Kidney (tissue), 14 donors: ENCODE data around the gene TXN. TPM values are rescaled to one million over a fixed set of nuclear protein-coding genes. Genes with fewer than 3 reads are reported as not detected.
"Not testable (repeated sequence)": the region's sequence is repeated elsewhere in the genome, so short reads cannot be mapped to it uniquely, and the experiment has no call there.

ENCODE experiments used
- DNase-seq, 5 donors: peaks; one replicate each; pipeline ENCODE4 v3.0.0-alpha.2; 2013 to 2020
- FAIRE-seq: peaks from 2 replicates; lab custom pipeline; 2012; peaks lifted over from hg19 to GRCh38; lab: Jason Lieb, UNC
- H3K27ac ChIP-seq, 2 donors: one replicate each; pipeline ENCODE4 v1.7.0; 2013; ENCODE audit warnings: low read depth in 2 of 2, low read length in 2 of 2, inconsistent platforms in 1 of 2
- H3K27me3 ChIP-seq: one replicate; pipeline ENCODE4 v1.7.1; 2013; ENCODE audit warnings: low read length, inconsistent platforms; ENCODE audit not compliant: control insufficient read depth, insufficient read depth
- H3K36me3 ChIP-seq, 3 donors: one replicate each; pipeline versions ENCODE4 v1.7.0 to v1.7.1; 2013; ENCODE audit warnings: low read length in 3 of 3, control low read depth in 1 of 3, inconsistent platforms in 1 of 3; ENCODE audit not compliant: insufficient read depth in 3 of 3, control insufficient read depth in 2 of 3
- H3K4me1 ChIP-seq, 3 donors: one replicate each; pipeline versions ENCODE4 v1.7.0 to v1.7.1; 2013; ENCODE audit warnings: low read length in 3 of 3, inconsistent platforms in 1 of 3, low read depth in 1 of 3; ENCODE audit not compliant: control insufficient read depth in 2 of 3, insufficient read depth in 2 of 3
- H3K4me3 ChIP-seq, 3 donors: one replicate each; pipeline versions ENCODE4 v1.7.0 to v1.8.1; 2013; ENCODE audit warnings: low read length in 3 of 3, control low read depth in 1 of 3, inconsistent platforms in 1 of 3
- H3K9ac ChIP-seq, 3 donors: one replicate each; pipeline versions ENCODE4 v1.7.0 to v1.7.1; 2013; ENCODE audit warnings: low read length in 3 of 3, control low read depth in 1 of 3, inconsistent platforms in 1 of 3
- H3K9me3 ChIP-seq, 3 donors: one replicate each; pipeline versions ENCODE4 v1.7.0 to v1.7.1; 2013; ENCODE audit warnings: low read length in 3 of 3, control low read depth in 1 of 3, inconsistent platforms in 1 of 3; ENCODE audit not compliant: control insufficient read depth in 2 of 3, insufficient read depth in 1 of 3
- CTCF ChIP-seq: IDR thresholded peaks from 3 replicates; pipeline ENCODE4 v1.5.1; 2012; ENCODE audit warnings: mild to moderate bottlenecking, moderate library complexity, borderline replicate concordance; ENCODE audit not compliant: insufficient read depth; ENCODE audit errors: extremely low read depth
- intact Hi-C: fragments of 100-400 bp; cut with DNase I; formaldehyde crosslinking; loops from one replicate; pipeline ENCODE4 v1.11.1; 2022
- polyA plus RNA-seq: library from polyadenylated mRNA; stranded (reverse); fragments of 350-450 nt; fragmentation: Illumina TruSeq; extraction: RNeasy Lipid Tissue Mini Kit (QIAGEN cat#74804); gene quantifications from one replicate; pipeline ENCODE4 v1.2.3, GENCODE V29; 2014; ENCODE audit warnings: low read depth, low replicate concordance; ENCODE audit not compliant: insufficient read depth
- total RNA-seq: library from RNA; stranded (reverse); fragmentation: NEBNext Ultra II Directional; extraction: Animal tissue kit (Norgen Biotek cat#: 25700); gene quantifications from one replicate; pipeline ENCODE4 v1.2.1, GENCODE V29; 2021
- donor health status: control.
- donor health status: control.
- donor health status: control.
- donor health status: control.
- donor health status: control.
- donor health status: DM: yes; HTN: yes; CAD: no.
- donor health status: Normal renal cell carcinoma (clear cell type).

The TXN gene
- total and polyA plus RNA-seq, 2 donors from 2014 or later = 145 to 541 TPM

DNA sequence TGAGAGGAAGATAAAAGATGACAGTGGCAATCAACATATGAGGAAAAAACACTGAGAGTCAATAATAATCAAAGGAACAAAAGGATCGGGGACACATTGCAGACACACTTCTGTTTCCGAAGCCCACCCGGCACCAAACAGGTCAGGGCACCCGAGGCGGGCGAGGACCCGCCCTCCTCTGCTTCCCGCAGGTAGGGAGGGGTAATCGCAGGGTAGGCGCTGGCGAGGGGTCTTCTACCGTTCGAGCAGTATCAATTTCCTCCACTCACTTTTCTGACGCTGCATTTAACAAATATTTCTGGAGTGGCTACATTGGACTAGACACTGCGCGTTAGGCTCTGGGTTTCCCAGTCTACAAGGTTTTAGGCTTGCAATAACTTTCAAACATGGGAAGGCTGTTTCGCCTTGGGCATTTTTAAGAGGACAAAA, 1.3 kb downstream of the TXN start:
- H3K4me1 ChIP-seq = peaks cover 0 to 15% (median 7%) of the 10 kb centered on the region in 3 donors
- no peak for TF ChIP-seq CTCF

GRCh38 chr9:110254500-110254899, 1.8 kb downstream of the TXN start:
- DNase-seq = no peak
- H3K36me3 ChIP-seq = peaks cover 2 to 5% (median 2%) of the 10 kb centered on the region in 3 donors
- peak overlapping the region in 2 of 3 donors; percentile 74 to 85 for H3K9ac ChIP-seq
- no peaks in the 10 kb centered on the region for H3K9me3 ChIP-seq
- TF ChIP-seq CTCF = no peak
- H3K27ac ChIP-seq = peak overlapping the region in 1 of 2 donors; percentile 93
- H3K27me3 ChIP-seq = no peaks in the 10 kb centered on the region
- H3K4me3 ChIP-seq = peak overlapping the region; percentile 87 to 92 (median 89)
- H3K4me1 ChIP-seq = peaks cover 0 to 15% (median 7%) of the 10 kb centered on the region in 3 donors
- intact Hi-C loops = no loop called here
- no peak for FAIRE-seq

More for the DNA sequence above, 1.3 kb downstream of the TXN start:
- no peaks in the 10 kb centered on the region for H3K27me3 ChIP-seq
- DNase-seq (peak in 2 of 5 donors; percentile 50 to 77), FAIRE-seq (no peak)
- peak overlapping the region; percentile 87 to 92 (median 89) for H3K4me3 ChIP-seq
- intact Hi-C loops = no loop called here
- H3K9me3 ChIP-seq = no peaks in the 10 kb centered on the region
- peaks cover 0 to 5% (median 0%) of the 10 kb centered on the region in 3 donors for H3K36me3 ChIP-seq
- peak overlapping the region; percentile 74 to 88 (median 85) for H3K9ac ChIP-seq
- H3K27ac ChIP-seq = peak overlapping the region; percentile 61 to 93

- intact Hi-C loops = no loop called here
- Histone ChIP-seq H3K36me3 (peaks cover 6 to 12% (median 7%) of the 10 kb centered on the region in 3 donors), H3K9ac (no peak overlapping the region), H3K27me3 (no peaks in the 10 kb centered on the region), H3K27ac (peak overlapping the region in 1 of 2 donors; percentile 47), H3K4me1 (peaks cover 0 to 8% (median 7%) of the 10 kb centered on the region in 3 donors), H3K9me3 (no peaks in the 10 kb centered on the region), H3K4me3 (peak overlapping the region in 1 of 3 donors; percentile 92)
- no peak for FAIRE-seq
- no peak for DNase-seq
- TF ChIP-seq CTCF = no peak
Observed at GRCh38 chr9:110252509-110253139, 3.7 kb downstream of the TXN start.

DNA sequence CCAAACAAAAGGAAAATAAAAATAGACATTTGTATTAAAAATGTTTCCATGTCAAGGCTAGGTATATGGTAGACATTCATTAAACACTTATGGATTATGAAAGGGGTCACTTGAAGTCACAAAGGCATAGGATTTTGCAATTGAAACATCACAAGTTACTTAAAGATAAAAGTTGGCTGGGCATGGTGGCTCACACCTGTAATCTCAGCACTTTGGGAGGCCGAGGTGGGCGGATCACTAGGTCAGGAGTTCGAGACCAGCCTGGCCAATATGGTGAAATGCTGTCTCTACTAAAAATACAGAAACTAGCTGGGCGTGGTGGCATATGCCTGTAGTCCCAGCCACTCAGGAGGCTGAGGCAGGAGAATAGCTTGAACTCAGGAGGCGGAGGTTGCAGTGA, 4.5 kb downstream of the TXN start:
- H3K9ac ChIP-seq, intact Hi-C loops, H3K4me3 ChIP-seq, H3K4me1 ChIP-seq, H3K27ac ChIP-seq, FAIRE-seq, H3K9me3 ChIP-seq, H3K27me3 ChIP-seq, DNase-seq: not testable (repeated sequence)
- H3K36me3 ChIP-seq = peaks cover 6 to 20% (median 7%) of the 10 kb centered on the region in 3 donors
